ENCODE measurements around the gene CLIC4. TPM values are rescaled to one million over a fixed set of nuclear protein-coding genes. Genes with fewer than 3 reads are reported as not detected.
"Not testable (repeated sequence)": the region's sequence is repeated elsewhere in the genome, so short reads cannot be mapped to it uniquely, and the experiment has no call there.

CLIC4 gene
- total RNA-seq, 3 donors from 2014 or later (not counting 1 experiment from before 2014, with no cell fraction given), result 3.8 to 11.5 (median 5.0) TPM

- no peak overlapping the region for H3K27ac Mint-ChIP-seq
- Histone ChIP-seq H3K27me3 (ENCODE audit: control insufficient read depth, insufficient read depth, low read length) (no peaks in the 10 kb centered on the region), H3K4me3 (ENCODE audit: low read length) (no peak overlapping the region), H3K27ac (ENCODE audit: low read length) (no peak overlapping the region), H3K36me3 (ENCODE audit: control insufficient read depth, insufficient read depth, low read length) (no peaks in the 10 kb centered on the region), H3K4me1 (ENCODE audit: control insufficient read depth, insufficient read depth, low read length) (no peaks in the 10 kb centered on the region), H3K9me3 (ENCODE audit: control insufficient read depth, insufficient read depth, low read length) (no peaks in the 10 kb centered on the region)
- H3K4me1 Mint-ChIP-seq, result no peaks in the 10 kb centered on the region
- ATAC-seq, result no peak
- no peaks in the 10 kb centered on the region for H3K27me3 Mint-ChIP-seq (ENCODE audit: low read depth in 2 of 2)
- intact Hi-C loops (cut with micrococcal nuclease), result no loop called here
- DNase-seq, result no peak
- no peak overlapping the region for H3K4me3 Mint-ChIP-seq
- no peaks in the 10 kb centered on the region for H3K9me3 Mint-ChIP-seq
- H3K36me3 Mint-ChIP-seq, result no peaks in the 10 kb centered on the region
- TF ChIP-seq CTCF (IDR thresholded peaks at IDR 0.05), result no peak
- 87% methylated on average over 2 of the region's 2 CpGs for WGBS (ENCODE audit: insufficient coverage)
These were observed 58.0 kb downstream of the CLIC4 start for GRCh38 chr1:24803220-24803619.

- Mint-ChIP-seq H3K4me1 (no peaks in the 10 kb centered on the region), H3K9me3 (no peaks in the 10 kb centered on the region), H3K27me3 (ENCODE audit: low read depth in 2 of 2) (no peaks in the 10 kb centered on the region), H3K4me3 (no peak overlapping the region), H3K27ac (no peak overlapping the region), H3K36me3 (no peaks in the 10 kb centered on the region)
- no peak overlapping the region for H3K4me3 ChIP-seq (ENCODE audit: low read length)
- H3K27ac ChIP-seq (ENCODE audit: low read length), result no peak overlapping the region
- DNase-seq (no peak), ATAC-seq (no peak)
- H3K27me3 ChIP-seq (ENCODE audit: control insufficient read depth, insufficient read depth, low read length), result no peaks in the 10 kb centered on the region
- intact Hi-C loops (cut with micrococcal nuclease), result no loop called here
- TF ChIP-seq CTCF (IDR thresholded peaks at IDR 0.05), result no peak
- H3K4me1 ChIP-seq (ENCODE audit: control insufficient read depth, insufficient read depth, low read length), result no peaks in the 10 kb centered on the region
- no peaks in the 10 kb centered on the region for H3K36me3 ChIP-seq (ENCODE audit: control insufficient read depth, insufficient read depth, low read length)
- no peaks in the 10 kb centered on the region for H3K9me3 ChIP-seq (ENCODE audit: control insufficient read depth, insufficient read depth, low read length)
These were observed 58.8 kb downstream of the CLIC4 start for GRCh38 chr1:24803987-24804530.

GRCh38 chr1:24805534-24806301, 60.5 kb downstream of the CLIC4 start:
- WGBS (ENCODE audit: insufficient coverage), result 91% methylated on average over 4 of the region's 5 CpGs
- no peak for ATAC-seq
- intact Hi-C loops (cut with micrococcal nuclease), result no loop called here
- DNase-seq, result no peak
- H3K9me3 Mint-ChIP-seq, result no peaks in the 10 kb centered on the region
- no peaks in the 10 kb centered on the region for H3K4me1 Mint-ChIP-seq
- no peaks in the 10 kb centered on the region for H3K36me3 ChIP-seq (ENCODE audit: control insufficient read depth, insufficient read depth, low read length)
- no peaks in the 10 kb centered on the region for H3K36me3 Mint-ChIP-seq
- H3K27ac ChIP-seq (ENCODE audit: low read length), result no peak overlapping the region
- no peak for TF ChIP-seq CTCF (IDR thresholded peaks at IDR 0.05)
- H3K27me3 ChIP-seq (ENCODE audit: control insufficient read depth, insufficient read depth, low read length), result no peaks in the 10 kb centered on the region
- H3K4me3 Mint-ChIP-seq, result no peak overlapping the region
- no peaks in the 10 kb centered on the region for H3K27me3 Mint-ChIP-seq (ENCODE audit: low read depth in 2 of 2)
- H3K4me3 ChIP-seq (ENCODE audit: low read length), result no peak overlapping the region
- no peak overlapping the region for H3K27ac Mint-ChIP-seq
- H3K4me1 ChIP-seq (ENCODE audit: control insufficient read depth, insufficient read depth, low read length), result no peaks in the 10 kb centered on the region
- H3K9me3 ChIP-seq (ENCODE audit: control insufficient read depth, insufficient read depth, low read length), result no peaks in the 10 kb centered on the region

GRCh38 chr1:24806588-24806987, 61.3 kb downstream of the CLIC4 start:
- Histone ChIP-seq H3K36me3 (ENCODE audit: control insufficient read depth, insufficient read depth, low read length) (no peaks in the 10 kb centered on the region), H3K4me3 (ENCODE audit: low read length) (no peak overlapping the region), H3K27me3 (ENCODE audit: control insufficient read depth, insufficient read depth, low read length) (no peaks in the 10 kb centered on the region), H3K27ac (ENCODE audit: low read length) (no peak overlapping the region), H3K4me1 (ENCODE audit: control insufficient read depth, insufficient read depth, low read length) (no peaks in the 10 kb centered on the region), H3K9me3 (ENCODE audit: control insufficient read depth, insufficient read depth, low read length) (no peaks in the 10 kb centered on the region)
- Mint-ChIP-seq H3K27me3 (ENCODE audit: low read depth in 2 of 2) (no peaks in the 10 kb centered on the region), H3K4me3 (no peak overlapping the region), H3K27ac (no peak overlapping the region), H3K9me3 (no peaks in the 10 kb centered on the region), H3K4me1 (no peaks in the 10 kb centered on the region), H3K36me3 (no peaks in the 10 kb centered on the region)
- intact Hi-C loops (cut with micrococcal nuclease), result no loop called here
- TF ChIP-seq CTCF (IDR thresholded peaks at IDR 0.05), result no peak
- no peak for ATAC-seq
- no peak for DNase-seq
- WGBS (ENCODE audit: insufficient coverage), result no CpG with 5 or more reads among the region's 2 CpGs

- DNase-seq; H3K9me3 Mint-ChIP-seq; ATAC-seq; H3K4me3 ChIP-seq (ENCODE audit: low read length); H3K9me3 ChIP-seq (ENCODE audit: control insufficient read depth, insufficient read depth, low read length); H3K27ac ChIP-seq (ENCODE audit: low read length); H3K36me3 Mint-ChIP-seq; intact Hi-C loops (cut with micrococcal nuclease); H3K4me3 Mint-ChIP-seq; H3K4me1 Mint-ChIP-seq; H3K36me3 ChIP-seq (ENCODE audit: control insufficient read depth, insufficient read depth, low read length); H3K27me3 ChIP-seq (ENCODE audit: control insufficient read depth, insufficient read depth, low read length); H3K4me1 ChIP-seq (ENCODE audit: control insufficient read depth, insufficient read depth, low read length); H3K27me3 Mint-ChIP-seq (ENCODE audit: low read depth in 2 of 2); H3K27ac Mint-ChIP-seq: not testable (repeated sequence)
- WGBS (ENCODE audit: insufficient coverage), result 100% methylated on average over 3 of the region's 3 CpGs
These were observed 66.2 kb downstream of the CLIC4 start for GRCh38 chr1:24811494-24811893.

Measured in natural killer cell (primary cell).